ENCODE measurements around the gene ZNF440.
"Not testable (repeated sequence)": the region's sequence is repeated elsewhere in the genome, so short reads cannot be mapped to it uniquely, and the experiment has no call there.

ZNF440 gene

GRCh38 chr19:11828957-11829876, 15.1 kb downstream of the ZNF440 start:
- DNase-seq (ENCODE audit: low spot score); FAIRE-seq: not testable (repeated sequence)

GRCh38 chr19:11832253-11832912, 18.3 kb downstream of the ZNF440 start:
- no peak for FAIRE-seq

GRCh38 chr19:11833541-11833940, 19.5 kb downstream of the ZNF440 start:
- FAIRE-seq: no peak

More at GRCh38 chr19:11832253-11832912, 18.3 kb downstream of the ZNF440 start:
- no peak for DNase-seq (ENCODE audit: low spot score)

GRCh38 chr19:11835626-11836066, 21.6 kb downstream of the ZNF440 start:
- not testable (repeated sequence) for FAIRE-seq; DNase-seq (ENCODE audit: low spot score)

More at GRCh38 chr19:11833541-11833940, 19.5 kb downstream of the ZNF440 start:
- DNase-seq (ENCODE audit: low spot score): no peak

- FAIRE-seq: no peak
Observed at GRCh38 chr19:11843722-11844121, 29.6 kb downstream of the ZNF440 start.

GRCh38 chr19:11847615-11848014, 33.5 kb downstream of the ZNF440 start:
- FAIRE-seq; DNase-seq (ENCODE audit: low spot score): not testable (repeated sequence)

More at GRCh38 chr19:11843722-11844121, 29.6 kb downstream of the ZNF440 start:
- no peak for DNase-seq (ENCODE audit: low spot score)

- FAIRE-seq (no peak), DNase-seq (ENCODE audit: low spot score) (no peak)
Observed at GRCh38 chr19:11848200-11848593, 34.1 kb downstream of the ZNF440 start.

- DNase-seq (ENCODE audit: low spot score) (peak; percentile 59), FAIRE-seq (peak; percentile 21)
Observed at GRCh38 chr19:11848594-11849469, 34.8 kb downstream of the ZNF440 start, which contains the start of gene ZNF439. TSS of gene ZNF439 (plus strand) at chr19:11848726. CDS start at chr19:11848868, 142 bp downstream.

GRCh38 chr19:11850289-11850688, 36.2 kb downstream of the ZNF440 start:
- not testable (repeated sequence) for FAIRE-seq; DNase-seq (ENCODE audit: low spot score)

GRCh38 chr19:11853358-11853757, 39.3 kb downstream of the ZNF440 start:
- no peak for FAIRE-seq
- no peak for DNase-seq (ENCODE audit: low spot score)

GRCh38 chr19:11856596-11857250, 42.6 kb downstream of the ZNF440 start:
- FAIRE-seq (no peak), DNase-seq (ENCODE audit: low spot score) (no peak)

- no peak for FAIRE-seq
- DNase-seq (ENCODE audit: low spot score): no peak
Observed at GRCh38 chr19:11860721-11861120, 46.6 kb downstream of the ZNF440 start.

GRCh38 chr19:11861301-11861700, 47.2 kb downstream of the ZNF440 start:
- FAIRE-seq: no peak
- no peak for DNase-seq (ENCODE audit: low spot score)

GRCh38 chr19:11867766-11868165, 53.7 kb downstream of the ZNF440 start:
- FAIRE-seq; DNase-seq (ENCODE audit: low spot score): not testable (repeated sequence)

GRCh38 chr19:11868188-11868587, 54.1 kb downstream of the ZNF440 start:
- FAIRE-seq: no peak
- DNase-seq (ENCODE audit: low spot score): no peak

GRCh38 chr19:11872624-11873023, 58.6 kb downstream of the ZNF440 start:
- DNase-seq (ENCODE audit: low spot score) (no peak), FAIRE-seq (no peak)

- DNase-seq (ENCODE audit: low spot score) (no peak), FAIRE-seq (no peak)
Observed at GRCh38 chr19:11873762-11874161, 59.7 kb downstream of the ZNF440 start.

GRCh38 chr19:11879687-11880266, 65.7 kb downstream of the ZNF440 start:
- DNase-seq (ENCODE audit: low spot score); FAIRE-seq: not testable (repeated sequence)

GRCh38 chr19:11880598-11880997, 66.5 kb downstream of the ZNF440 start:
- FAIRE-seq (no peak), DNase-seq (ENCODE audit: low spot score) (no peak)
